Parathyroid adenoma (tissue), 2 donors: ENCODE measurements around the gene NRROS.
"Not testable (repeated sequence)": the region's sequence is repeated elsewhere in the genome, so short reads cannot be mapped to it uniquely, and the experiment has no call there.

Source experiments
- H2AFZ ChIP-seq: fragments of 300-600 bp; sonication (generic); one replicate; pipeline ENCODE4 v1.7.0; 2017; ENCODE audit warnings: antibody characterized with exemption, mild to moderate bottlenecking
- H3K27ac ChIP-seq: fragments of 300-600 bp; sonication (generic); one replicate; pipeline ENCODE4 v1.7.0; 2017
- H3K27me3 ChIP-seq: fragments of 300-600 bp; sonication (generic); one replicate; pipeline ENCODE4 v1.7.0; 2017; ENCODE audit warnings: low read length; ENCODE audit not compliant: control insufficient read depth, insufficient read depth
- H3K36me3 ChIP-seq: fragments of 300-600 bp; sonication (generic); one replicate; pipeline ENCODE4 v1.7.0; 2017; ENCODE audit warnings: low read length; ENCODE audit not compliant: control insufficient read depth, insufficient read depth
- H3K4me1 ChIP-seq: fragments of 300-600 bp; sonication (generic); one replicate; pipeline ENCODE4 v1.7.0; 2017; ENCODE audit warnings: control low read depth
- H3K4me2 ChIP-seq: fragments of 300-600 bp; sonication (generic); one replicate; pipeline ENCODE4 v1.7.0; 2017; ENCODE audit warnings: low read length
- H3K4me3 ChIP-seq: fragments of 300-600 bp; sonication (generic); one replicate; pipeline ENCODE4 v1.7.0; 2017; ENCODE audit warnings: low read depth, low read length
- H3K79me2 ChIP-seq: fragments of 300-600 bp; sonication (generic); one replicate; pipeline ENCODE4 v1.7.0; 2017; ENCODE audit warnings: control low read depth
- H3K9ac ChIP-seq: fragments of 300-600 bp; sonication (generic); one replicate; pipeline ENCODE4 v1.7.0; 2017; ENCODE audit warnings: mild to moderate bottlenecking
- H3K9me3 ChIP-seq: fragments of 300-600 bp; sonication (generic); one replicate; pipeline ENCODE4 v1.7.0; 2017; ENCODE audit warnings: low read length; ENCODE audit not compliant: control insufficient read depth
- TF ChIP-seq, protein P1 (sequence below): fragments of 300-600 bp; sonication (generic); IDR thresholded peaks from one replicate; pipeline ENCODE4 v1.7.0; 2017; ENCODE audit warnings: antibody characterized with exemption, mild to moderate bottlenecking
- donor health status: primary hyperparathyroidism.

The NRROS gene

DNA sequence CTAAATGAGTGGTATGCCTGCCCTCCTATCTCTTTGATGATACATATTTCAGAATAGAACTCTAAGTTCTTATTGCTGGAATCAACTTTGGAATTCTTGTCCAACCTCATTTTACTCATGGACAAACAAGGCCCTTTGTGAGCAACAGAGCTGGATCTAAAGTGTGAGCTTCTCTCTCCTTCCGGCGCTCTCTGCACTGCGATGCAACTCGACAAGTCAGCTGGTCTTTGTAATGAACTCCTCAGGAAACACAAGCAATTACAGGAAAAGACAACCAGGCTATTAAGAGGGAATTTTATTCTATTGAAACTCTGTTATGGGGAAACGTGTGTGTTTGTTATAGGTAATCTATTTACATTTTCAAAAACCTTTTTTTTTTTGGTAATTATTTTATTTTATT lies 20.3 kb upstream of the NRROS start:
- Histone ChIP-seq H3K4me3 (no peak overlapping the region), H3K9ac (no peak overlapping the region), H3K36me3 (no peaks in the 10 kb centered on the region), H3K27ac (no peak overlapping the region), H2AFZ (no peak overlapping the region), H3K9me3 (no peaks in the 10 kb centered on the region), H3K4me1 (no peaks in the 10 kb centered on the region), H3K4me2 (no peak overlapping the region), H3K79me2 (no peaks in the 10 kb centered on the region), H3K27me3 (no peaks in the 10 kb centered on the region)
- TF ChIP-seq, protein P1, sequence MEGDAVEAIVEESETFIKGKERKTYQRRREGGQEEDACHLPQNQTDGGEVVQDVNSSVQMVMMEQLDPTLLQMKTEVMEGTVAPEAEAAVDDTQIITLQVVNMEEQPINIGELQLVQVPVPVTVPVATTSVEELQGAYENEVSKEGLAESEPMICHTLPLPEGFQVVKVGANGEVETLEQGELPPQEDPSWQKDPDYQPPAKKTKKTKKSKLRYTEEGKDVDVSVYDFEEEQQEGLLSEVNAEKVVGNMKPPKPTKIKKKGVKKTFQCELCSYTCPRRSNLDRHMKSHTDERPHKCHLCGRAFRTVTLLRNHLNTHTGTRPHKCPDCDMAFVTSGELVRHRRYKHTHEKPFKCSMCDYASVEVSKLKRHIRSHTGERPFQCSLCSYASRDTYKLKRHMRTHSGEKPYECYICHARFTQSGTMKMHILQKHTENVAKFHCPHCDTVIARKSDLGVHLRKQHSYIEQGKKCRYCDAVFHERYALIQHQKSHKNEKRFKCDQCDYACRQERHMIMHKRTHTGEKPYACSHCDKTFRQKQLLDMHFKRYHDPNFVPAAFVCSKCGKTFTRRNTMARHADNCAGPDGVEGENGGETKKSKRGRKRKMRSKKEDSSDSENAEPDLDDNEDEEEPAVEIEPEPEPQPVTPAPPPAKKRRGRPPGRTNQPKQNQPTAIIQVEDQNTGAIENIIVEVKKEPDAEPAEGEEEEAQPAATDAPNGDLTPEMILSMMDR = no peak

DNA sequence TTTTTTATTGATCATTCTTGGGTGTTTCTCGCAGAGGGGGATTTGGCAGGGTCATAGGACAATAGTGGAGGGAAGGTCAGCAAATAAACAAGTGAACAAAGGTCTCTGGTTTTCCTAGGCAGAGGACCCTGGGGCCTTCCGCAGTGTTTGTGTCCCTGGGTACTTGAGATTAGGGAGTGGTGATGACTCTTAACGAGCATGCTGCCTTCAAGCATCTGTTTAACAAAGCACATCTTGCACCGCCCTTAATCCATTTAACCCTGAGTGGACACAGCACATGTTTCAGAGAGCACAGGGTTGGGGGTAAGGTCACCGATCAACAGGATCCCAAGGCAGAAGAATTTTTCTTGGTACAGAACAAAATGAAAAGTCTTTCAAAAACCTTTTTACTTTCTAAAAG lies 19.9 kb upstream of the NRROS start:
- not testable (repeated sequence) for H3K4me1 ChIP-seq, H3K9me3 ChIP-seq

DNA sequence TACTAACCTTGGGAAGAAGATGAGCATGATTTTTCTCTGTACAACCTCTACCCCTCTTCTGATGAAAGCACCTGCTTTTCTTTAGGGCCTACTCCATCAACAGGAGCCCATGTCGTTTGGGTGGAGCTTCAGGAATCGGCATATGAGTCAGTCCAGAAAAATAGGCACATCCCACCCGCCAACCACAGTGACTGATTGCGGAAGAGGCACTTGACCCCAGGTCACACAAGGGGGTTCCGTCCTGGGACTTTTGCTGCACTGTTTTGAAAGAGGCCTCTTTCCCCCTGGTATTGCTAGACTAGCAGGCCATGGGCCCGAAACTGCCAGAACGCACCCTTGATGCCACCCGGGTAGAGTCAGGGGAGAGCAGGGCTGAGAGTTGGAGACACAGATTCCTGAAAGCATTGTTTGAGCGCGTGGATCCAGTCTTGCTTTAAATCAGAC lies 19.3 kb upstream of the NRROS start:
- H3K27ac ChIP-seq = no peak overlapping the region

More for the DNA sequence above, 19.9 kb upstream of the NRROS start:
- H3K4me2 ChIP-seq, H3K9ac ChIP-seq, H2AFZ ChIP-seq, H3K79me2 ChIP-seq, H3K36me3 ChIP-seq, H3K27ac ChIP-seq, H3K4me3 ChIP-seq, H3K27me3 ChIP-seq: not testable (repeated sequence)

DNA sequence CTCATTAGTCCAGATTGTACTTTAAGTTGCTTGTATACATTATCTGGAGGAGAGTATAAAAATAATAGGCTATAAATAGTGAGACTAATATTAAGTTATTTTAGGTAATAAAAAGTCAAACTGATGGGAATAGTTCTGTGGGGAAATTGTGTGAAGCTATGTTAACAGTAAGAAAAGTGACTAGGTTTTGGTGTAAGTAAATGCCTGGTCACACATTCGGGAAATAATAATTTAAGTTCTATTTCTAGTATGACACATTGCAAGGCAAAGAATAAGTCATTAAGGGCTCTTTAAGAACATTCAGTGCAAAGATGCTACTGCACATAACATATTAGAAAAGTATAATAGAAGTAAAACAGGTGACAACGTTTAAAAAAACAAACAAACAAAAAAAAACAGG lies 18.8 kb upstream of the NRROS start:
- Histone ChIP-seq H3K4me1 (no peaks in the 10 kb centered on the region), H3K9me3 (no peaks in the 10 kb centered on the region), H3K79me2 (no peaks in the 10 kb centered on the region), H3K27ac (no peak overlapping the region), H3K27me3 (no peaks in the 10 kb centered on the region), H3K36me3 (no peaks in the 10 kb centered on the region), H2AFZ (no peak overlapping the region), H3K9ac (no peak overlapping the region), H3K4me2 (no peak overlapping the region), H3K4me3 (no peak overlapping the region)
- TF ChIP-seq, protein P1 = no peak

More for the DNA sequence above, 19.3 kb upstream of the NRROS start:
- Histone ChIP-seq H2AFZ (no peak overlapping the region), H3K9ac (no peak overlapping the region), H3K4me1 (no peaks in the 10 kb centered on the region), H3K27me3 (no peaks in the 10 kb centered on the region), H3K4me2 (no peak overlapping the region), H3K9me3 (no peaks in the 10 kb centered on the region), H3K4me3 (no peak overlapping the region), H3K36me3 (no peaks in the 10 kb centered on the region), H3K79me2 (no peaks in the 10 kb centered on the region)
- TF ChIP-seq, protein P1 = no peak

DNA sequence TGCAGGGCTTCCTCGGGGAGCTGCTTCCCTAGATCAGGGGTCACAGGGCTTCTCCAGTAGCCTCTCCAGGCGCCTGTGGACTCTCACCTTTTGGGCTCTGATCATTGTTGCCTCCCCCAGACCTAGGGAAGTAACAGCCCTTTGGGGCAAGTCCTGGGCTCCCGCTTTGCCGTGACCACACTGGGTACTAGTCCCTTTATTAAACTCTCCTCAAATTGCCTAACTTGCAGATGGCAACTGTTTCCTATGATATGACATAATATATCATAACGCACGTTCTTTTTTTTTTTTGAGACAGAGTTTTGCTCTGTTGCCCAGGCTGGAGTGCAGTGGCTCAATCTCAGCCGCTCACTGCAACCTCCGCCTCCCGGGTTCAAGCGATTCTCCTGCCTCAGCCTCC lies 17.9 kb upstream of the NRROS start:
- Histone ChIP-seq H3K9ac (no peak overlapping the region), H3K27me3 (no peaks in the 10 kb centered on the region), H3K79me2 (no peaks in the 10 kb centered on the region), H3K9me3 (no peaks in the 10 kb centered on the region), H3K27ac (no peak overlapping the region), H3K36me3 (no peaks in the 10 kb centered on the region), H2AFZ (no peak overlapping the region), H3K4me2 (no peak overlapping the region), H3K4me3 (no peak overlapping the region), H3K4me1 (no peaks in the 10 kb centered on the region)
- TF ChIP-seq, protein P1 = no peak
